Spleen (tissue), 7 donors: ENCODE measurements around the gene KRTAP5-8.

Source experiments
- POLR2A ChIP-seq, 3 donors: fragments of 450-650 bp; IDR thresholded peaks; one replicate each; pipeline ENCODE4 v1.5.1; 2017; ENCODE audit warnings: antibody characterized with exemption in 3 of 3, mild to moderate bottlenecking in 1 of 3
- POLR2AphosphoS5 ChIP-seq, 3 donors: sonication (generic); formaldehyde crosslinking; IDR thresholded peaks; one replicate each; pipeline ENCODE4 v1.5.1; 2017; ENCODE audit warnings: antibody characterized with exemption in 3 of 3
- TF ChIP-seq, protein P1 (sequence below), 11 experiments: fragments of 200-600 bp in 7 of 11; fragments of 450-650 bp in 4 of 11; sonication (generic) in 4 of 11; IDR thresholded peaks in 8 of 11; conservative IDR thresholded peaks in 3 of 11; 1 replicate in 7 of 11; 2 replicates in 4 of 11; pipeline versions ENCODE4 v1.4.0 to v1.8.0; 2016 to 2021; ENCODE audit warnings: antibody characterized with exemption in 11 of 11, inconsistent platforms in 4 of 11, mild to moderate bottlenecking in 1 of 11
- donor health status: DM: no; HTN: no; CAD: no; lungs with moderate emphysema.
- donor health status: DM: no; HTN: no; CAD: no.
- donor health status: DM: no; HTN: no; CAD: no.

GRCh38 chr11:71575723-71576424 is 38.0 kb downstream of the KRTAP5-8 start:
- TF ChIP-seq, protein P1, sequence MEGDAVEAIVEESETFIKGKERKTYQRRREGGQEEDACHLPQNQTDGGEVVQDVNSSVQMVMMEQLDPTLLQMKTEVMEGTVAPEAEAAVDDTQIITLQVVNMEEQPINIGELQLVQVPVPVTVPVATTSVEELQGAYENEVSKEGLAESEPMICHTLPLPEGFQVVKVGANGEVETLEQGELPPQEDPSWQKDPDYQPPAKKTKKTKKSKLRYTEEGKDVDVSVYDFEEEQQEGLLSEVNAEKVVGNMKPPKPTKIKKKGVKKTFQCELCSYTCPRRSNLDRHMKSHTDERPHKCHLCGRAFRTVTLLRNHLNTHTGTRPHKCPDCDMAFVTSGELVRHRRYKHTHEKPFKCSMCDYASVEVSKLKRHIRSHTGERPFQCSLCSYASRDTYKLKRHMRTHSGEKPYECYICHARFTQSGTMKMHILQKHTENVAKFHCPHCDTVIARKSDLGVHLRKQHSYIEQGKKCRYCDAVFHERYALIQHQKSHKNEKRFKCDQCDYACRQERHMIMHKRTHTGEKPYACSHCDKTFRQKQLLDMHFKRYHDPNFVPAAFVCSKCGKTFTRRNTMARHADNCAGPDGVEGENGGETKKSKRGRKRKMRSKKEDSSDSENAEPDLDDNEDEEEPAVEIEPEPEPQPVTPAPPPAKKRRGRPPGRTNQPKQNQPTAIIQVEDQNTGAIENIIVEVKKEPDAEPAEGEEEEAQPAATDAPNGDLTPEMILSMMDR (IDR thresholded peaks at IDR 0.05 in 8 of 11, conservative IDR thresholded peaks at IDR 0.05 in 3 of 11): no peak
- TF ChIP-seq POLR2A (IDR thresholded peaks at IDR 0.05) (no peak), POLR2AphosphoS5 (IDR thresholded peaks at IDR 0.05) (no peak)
